ENCODE results near the gene DDX56.
"Not testable (repeated sequence)": the region's sequence is repeated elsewhere in the genome, so short reads cannot be mapped to it uniquely, and the experiment has no call there.

DDX56 gene

DNA sequence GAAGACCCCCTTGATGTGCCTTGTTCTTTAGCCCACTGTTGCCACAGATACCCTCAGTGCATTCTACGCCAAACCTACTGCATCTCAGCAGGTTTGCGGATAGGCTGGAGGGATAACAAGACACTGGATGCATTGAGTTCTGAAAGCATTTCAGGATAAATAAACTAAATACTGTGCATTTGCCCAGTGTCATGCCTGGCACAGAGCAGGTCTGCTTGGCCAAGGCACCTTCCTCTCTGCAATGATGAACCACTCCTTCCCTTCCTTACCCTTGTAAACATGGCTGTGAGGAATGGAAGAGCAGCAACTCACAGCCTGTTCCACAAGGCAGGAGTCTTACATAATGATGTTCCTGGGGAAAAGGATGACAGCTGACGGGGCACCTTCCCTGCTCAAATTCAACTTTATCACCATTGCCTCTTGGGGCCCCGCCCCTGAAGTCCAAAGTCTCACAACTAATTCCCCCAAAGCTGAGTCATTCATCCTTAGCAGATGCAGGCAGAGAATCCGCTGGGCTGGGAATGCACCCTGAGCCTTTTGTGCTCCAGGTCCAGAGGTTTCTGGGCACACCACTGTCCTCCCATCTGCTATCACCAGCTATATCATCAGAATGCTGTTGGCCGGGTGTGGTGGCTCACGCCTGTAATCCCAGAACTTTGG, 11.6 kb downstream of the DDX56 start:
- DNase-seq, result no peak

GRCh38 chr7:44561481-44561880, 12.2 kb downstream of the DDX56 start:
- no peak for DNase-seq

DNA sequence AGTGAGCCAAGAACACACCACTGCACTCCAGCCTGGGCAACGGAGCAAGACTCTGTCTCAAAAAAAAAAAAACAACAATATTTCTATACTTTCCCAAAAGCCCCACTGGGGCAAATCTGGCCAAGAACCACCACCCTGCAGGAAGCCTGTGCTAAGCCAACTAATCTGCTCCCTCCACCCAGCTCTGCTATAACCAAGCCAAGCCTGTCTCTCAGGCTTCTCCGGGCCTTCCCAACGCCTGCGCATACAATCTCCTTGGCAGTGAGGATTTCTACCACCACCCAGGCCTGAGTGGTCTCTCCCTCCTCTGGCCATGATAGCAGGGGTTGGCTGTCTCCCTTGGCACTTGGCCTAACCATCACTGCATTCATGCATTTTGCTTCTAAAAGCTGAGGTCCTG, 14.2 kb downstream of the DDX56 start:
- DNase-seq, result no peak

DNA sequence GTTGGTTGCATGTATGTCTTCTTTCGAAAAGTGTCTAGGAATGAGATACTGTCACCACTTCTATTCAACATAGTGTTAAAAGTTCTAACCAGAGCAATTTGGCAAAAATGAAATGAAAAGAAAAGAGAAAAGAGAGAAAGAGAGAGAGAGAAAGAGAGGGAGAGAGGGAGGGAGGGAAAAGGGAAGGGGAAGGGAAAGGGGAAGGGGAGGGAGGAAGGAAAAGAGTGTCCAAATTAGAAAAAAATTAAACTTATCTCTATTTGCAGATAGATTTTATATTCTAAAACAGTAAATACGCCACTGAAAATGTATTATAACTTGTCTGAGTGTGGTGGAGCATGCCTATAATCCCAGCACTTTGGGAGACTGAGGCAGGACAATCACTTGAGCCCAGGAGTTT, 16.2 kb downstream of the DDX56 start:
- no peak for DNase-seq

GRCh38 chr7:44555350-44555749, 18.4 kb downstream of the DDX56 start:
- no peak for DNase-seq

DNA sequence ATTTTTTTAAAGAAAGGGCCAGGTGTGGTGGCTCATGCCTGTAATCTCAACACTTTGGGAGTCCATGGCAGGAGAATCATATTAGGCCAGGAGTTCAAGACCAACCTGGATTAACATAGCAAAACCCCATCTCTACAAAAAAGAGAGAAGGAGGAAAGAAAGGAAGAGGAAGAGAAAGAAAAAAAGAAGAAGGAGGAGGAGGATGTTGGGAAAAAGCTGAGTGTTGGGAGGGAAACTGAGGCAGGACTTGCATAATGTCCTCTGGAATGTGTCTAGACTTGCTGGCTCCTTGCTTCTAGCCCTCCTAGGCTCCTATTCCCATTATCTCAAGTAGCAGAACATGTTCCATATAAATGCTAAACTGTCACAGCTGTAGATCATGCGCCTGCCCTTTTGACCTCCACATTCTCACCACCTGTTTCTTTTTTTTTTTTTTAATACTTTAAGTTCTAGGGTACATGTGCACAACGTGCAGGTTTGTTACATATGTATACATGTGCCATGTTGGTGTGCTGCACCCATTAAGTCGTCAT, 21.2 kb downstream of the DDX56 start:
- not testable (repeated sequence) for DNase-seq

DNA sequence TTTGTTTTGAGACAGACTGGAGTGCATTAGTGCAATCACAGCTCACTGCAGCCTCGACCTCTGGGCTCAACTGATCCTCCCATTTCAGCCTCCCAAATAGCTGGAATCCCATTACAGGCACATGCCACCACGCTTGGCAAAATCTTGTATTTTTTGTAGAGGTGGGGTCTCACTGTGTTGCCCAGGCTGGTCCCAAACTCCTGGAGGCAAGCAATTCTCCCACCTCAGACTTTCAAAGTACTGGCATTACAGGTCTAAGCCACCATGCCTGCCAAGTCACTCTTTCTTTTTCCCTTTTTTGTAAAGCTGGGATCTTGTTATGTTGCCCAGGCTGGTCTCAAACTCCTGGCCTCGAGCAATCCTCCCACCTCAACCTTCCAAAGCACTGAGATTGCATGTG, 24.3 kb downstream of the DDX56 start:
- no peak for DNase-seq

DNA sequence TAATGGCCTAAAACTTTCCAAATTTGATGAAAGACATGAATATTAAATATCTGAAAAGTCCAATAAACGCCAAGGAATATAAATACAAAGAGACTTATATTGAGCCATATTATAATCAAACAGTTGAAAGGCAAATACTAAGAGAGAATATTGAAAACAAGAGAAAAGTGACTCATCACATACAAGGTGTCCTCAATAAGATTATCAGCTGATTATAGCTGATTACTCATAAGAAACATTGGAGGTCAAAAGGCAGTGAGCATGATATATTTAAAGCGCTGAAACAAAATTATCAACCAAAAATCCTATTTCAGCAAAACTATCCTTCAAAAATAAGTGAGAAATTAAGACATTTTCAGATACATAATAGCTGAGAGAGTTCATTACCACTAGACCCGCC, 24.8 kb downstream of the DDX56 start:
- DNase-seq, result no peak

DNA sequence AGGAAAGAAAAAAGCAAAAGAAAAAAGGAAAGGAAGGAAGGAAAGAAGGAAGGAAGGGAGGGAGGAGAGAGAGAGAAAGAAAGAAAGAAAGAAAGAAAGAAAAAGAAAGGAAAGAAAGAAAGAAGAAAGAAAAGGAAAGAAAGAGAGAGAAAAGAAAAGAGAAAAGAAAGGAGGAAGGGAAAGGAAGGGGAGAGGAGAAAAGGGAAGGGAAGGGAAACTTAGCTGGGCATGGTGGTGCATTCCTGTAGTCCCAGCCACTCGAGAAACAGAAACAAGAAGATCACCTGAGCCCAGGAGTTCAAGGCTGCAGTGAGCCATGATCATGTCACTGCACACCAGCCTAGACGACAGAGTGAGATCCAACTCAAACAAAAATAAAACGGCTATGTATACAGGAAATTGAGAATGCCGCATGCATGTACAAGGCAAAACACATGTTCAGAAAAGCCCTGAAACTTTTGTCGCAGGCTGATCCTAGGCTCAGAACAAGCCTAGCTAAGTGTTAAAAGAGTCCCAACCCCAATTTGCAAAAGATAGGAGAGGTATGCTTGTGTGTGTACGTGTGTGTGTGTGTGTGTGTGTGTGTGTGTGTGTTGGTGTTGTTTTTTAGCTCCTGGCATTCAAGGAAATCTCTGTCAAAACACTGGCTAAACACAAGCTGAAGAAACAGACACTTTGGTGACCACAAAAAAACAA, 26.0 kb downstream of the DDX56 start:
- no peak for DNase-seq

GRCh38 chr7:44541876-44542610, 31.7 kb downstream of the DDX56 start:
- no peak for DNase-seq

- no peak for DNase-seq
These were observed 32.5 kb downstream of the DDX56 start, which contains the start of gene NPC1L1 for GRCh38 chr7:44541028-44541869. Gene NPC1L1 (minus strand): TSS chr7:44541330. CDS start chr7:44541259, 71 bp downstream.

- DNase-seq, result no peak
These were observed 33.1 kb downstream of the DDX56 start for GRCh38 chr7:44540592-44541027.

- no peak for DNase-seq
These were observed 33.8 kb downstream of the DDX56 start for GRCh38 chr7:44539669-44540506.

GRCh38 chr7:44538798-44539668, 34.7 kb downstream of the DDX56 start:
- no peak for DNase-seq

GRCh38 chr7:44538093-44538797, 35.5 kb downstream of the DDX56 start:
- DNase-seq, result no peak

- DNase-seq, result no peak
These were observed 36.3 kb downstream of the DDX56 start for GRCh38 chr7:44537442-44537841.

DNA sequence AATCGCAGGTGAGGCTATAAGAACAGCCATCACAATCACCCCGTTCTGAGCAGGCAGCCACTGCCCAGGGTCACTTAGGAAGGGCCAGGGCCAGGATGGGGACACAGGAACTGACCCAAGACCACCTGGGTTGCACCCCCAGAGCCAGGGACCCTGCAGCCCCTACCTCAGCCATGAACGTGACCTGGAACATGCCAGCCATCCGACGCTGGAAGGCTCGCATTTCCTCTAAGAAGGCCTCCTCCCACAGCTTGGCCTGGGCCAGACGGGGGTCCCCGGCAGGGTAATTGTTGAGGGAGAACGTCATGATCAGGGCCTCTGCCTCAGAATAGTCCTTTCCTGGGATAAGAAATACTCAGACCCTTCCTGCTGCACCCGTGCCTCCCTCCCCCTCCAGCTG, 37.6 kb downstream of the DDX56 start:
- DNase-seq, result no peak

DNA sequence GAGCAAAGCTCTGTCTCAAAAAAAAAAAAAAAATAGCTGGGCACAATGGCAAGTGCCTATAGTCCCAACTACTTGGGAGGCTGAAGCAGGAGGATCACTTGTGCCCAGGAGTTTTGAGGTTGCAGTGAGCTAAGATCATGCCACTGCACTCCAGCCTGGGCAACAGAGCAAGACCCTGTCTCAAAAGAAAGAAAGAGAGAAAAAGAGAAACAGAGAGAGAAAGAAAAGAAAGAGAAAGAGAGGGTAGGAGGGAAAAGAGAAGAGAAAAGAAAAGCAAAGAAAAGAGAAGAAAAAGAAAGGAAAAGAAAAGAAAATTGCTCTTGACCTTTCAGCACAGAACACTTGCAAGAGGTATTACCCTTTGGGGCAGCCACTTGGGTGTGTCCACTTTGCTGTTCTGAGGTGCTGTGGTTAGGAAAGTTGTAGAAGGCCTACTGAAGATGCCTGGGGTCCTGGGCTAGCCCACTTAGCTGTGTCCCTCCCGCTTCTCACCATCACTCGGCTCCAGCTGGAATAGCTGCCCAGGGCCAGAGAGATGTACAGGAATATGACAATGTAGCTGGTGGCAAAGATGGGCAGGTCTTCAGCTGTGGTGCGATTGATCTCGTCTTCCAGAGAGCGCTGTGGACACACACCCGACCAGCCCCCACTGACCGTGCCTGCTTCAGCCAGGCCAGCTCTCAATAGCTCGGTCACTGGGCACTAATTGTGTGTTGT, 38.2 kb downstream of the DDX56 start:
- no peak for DNase-seq

GRCh38 chr7:44534501-44534900, 39.2 kb downstream of the DDX56 start:
- peak in 3 of 4 experiments; percentile 5 to 11 (median 9) for DNase-seq
